ENCODE measurements around the gene PXT1. TPM values are rescaled to one million over a fixed set of nuclear protein-coding genes. Genes with fewer than 3 reads are reported as not detected.

PXT1 gene
- total RNA-seq, 2 experiments from 2014 or later, result 0.15 to 0.29 TPM

DNA sequence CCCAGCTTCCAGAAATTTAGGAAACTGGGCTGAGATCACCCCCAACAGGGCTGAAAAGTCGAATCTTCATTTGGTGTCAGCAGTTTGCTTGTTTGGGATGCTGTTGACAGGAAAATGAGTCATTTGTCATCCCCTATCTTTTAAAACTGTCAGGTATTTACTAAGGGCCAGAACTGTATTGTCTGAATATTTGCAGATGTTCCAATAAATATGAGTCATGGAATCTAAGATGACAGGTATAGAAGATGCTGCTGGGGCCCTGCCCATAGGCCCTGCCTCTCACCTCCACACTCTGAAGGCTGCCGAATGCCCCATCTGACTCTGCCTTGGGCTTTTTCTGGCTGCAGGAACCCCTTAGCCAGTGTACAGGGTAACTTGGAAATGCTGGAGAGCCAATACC lies 59.0 kb downstream of the PXT1 start:
- no peaks in the 10 kb centered on the region for H3K9me3 Mint-ChIP-seq
- H3K36me3 Mint-ChIP-seq (ENCODE audit: low read depth), result no peaks in the 10 kb centered on the region
- intact Hi-C loops (cut with micrococcal nuclease), result no loop called here
- peaks cover 36% of the 10 kb centered on the region for H3K4me1 Mint-ChIP-seq (ENCODE audit: low read depth)
- H3K27ac Mint-ChIP-seq, result no peak overlapping the region
- peak; percentile 35 for DNase-seq
- H3K4me3 Mint-ChIP-seq, result no peak overlapping the region
- CTCF ChIA-PET, result no interaction called here
- peaks cover 10% of the 10 kb centered on the region for H3K27me3 Mint-ChIP-seq (ENCODE audit: low read depth)

DNA sequence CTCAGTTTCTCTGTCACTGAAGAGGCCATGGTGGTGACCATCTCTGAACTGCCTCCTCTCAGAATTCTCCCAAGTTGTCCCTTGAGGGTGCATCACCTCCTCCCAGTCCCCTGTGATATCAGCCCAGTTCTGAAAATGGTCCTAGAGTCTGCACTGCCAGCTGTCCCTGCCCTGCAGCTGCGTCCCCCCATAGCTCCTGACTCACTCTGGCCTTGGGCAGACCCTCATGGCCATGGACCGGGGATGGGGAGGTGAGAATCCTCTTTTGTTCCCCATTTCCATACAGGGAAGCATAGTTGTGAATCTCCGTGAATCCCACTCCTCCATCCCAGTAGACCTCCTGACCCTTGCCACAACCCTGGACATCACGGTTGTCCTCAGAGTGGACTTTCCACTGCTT lies 59.7 kb downstream of the PXT1 start:
- Mint-ChIP-seq H3K27ac (no peak overlapping the region), H3K4me1 (ENCODE audit: low read depth) (peaks cover 32% of the 10 kb centered on the region), H3K4me3 (no peak overlapping the region), H3K27me3 (ENCODE audit: low read depth) (peaks cover 4% of the 10 kb centered on the region), H3K9me3 (no peaks in the 10 kb centered on the region), H3K36me3 (ENCODE audit: low read depth) (no peaks in the 10 kb centered on the region)
- CTCF ChIA-PET, result no interaction called here
- intact Hi-C loops (cut with micrococcal nuclease), result no loop called here
- no peak for DNase-seq

DNA sequence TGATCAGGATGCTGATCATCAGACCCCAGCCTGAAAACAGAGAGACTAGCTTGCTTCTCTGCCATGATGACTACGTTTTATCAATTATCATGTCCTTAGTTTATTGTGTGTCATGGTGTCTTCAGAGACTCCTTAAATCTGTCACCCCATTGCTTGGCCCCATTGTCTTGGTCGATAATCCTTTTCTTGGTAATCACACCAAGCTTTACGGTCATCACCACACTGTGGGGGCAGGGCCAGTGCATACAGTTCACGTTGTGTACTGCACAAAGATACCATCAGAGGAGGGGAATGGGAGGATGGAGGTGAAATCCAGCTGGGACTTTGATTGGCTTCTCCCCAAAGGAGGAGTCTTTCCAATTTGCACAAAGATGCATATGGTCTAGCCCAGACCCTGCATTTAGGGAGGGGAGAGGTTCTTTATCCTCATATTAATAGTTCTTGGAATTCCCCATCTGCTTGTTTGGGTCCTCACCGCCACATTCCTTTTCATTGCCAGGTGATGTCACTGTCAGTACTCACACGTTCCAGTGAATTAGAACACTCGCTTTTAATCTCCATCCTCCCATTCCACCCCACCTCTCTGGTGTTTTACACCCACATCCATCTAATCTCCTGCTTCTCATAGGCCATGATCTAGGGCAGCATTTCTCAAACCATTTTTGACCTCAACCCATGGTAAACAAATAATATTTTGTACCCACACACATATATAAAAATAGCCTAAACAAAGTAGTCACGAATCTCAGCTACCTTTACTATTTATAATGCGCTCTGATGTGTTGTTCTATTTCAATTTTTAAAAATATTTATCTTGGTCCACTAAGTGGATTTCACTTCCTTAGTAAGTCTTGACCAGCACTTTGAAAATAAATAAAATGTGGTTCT lies 60.9 kb downstream of the PXT1 start:
- intact Hi-C loops (cut with micrococcal nuclease), result no loop called here
- H3K4me1 Mint-ChIP-seq (ENCODE audit: low read depth), result peaks cover 22% of the 10 kb centered on the region
- no peaks in the 10 kb centered on the region for H3K27me3 Mint-ChIP-seq (ENCODE audit: low read depth)
- no peak overlapping the region for H3K4me3 Mint-ChIP-seq
- CTCF ChIA-PET, result interaction anchor here (0.5 kb wide), 1 partner anchor 525 kb away, joined by 3 read pairs; no protein-coding TSS in a partner anchor
- peak overlapping the region; percentile 6 for H3K27ac Mint-ChIP-seq
- DNase-seq, result no peak
- H3K36me3 Mint-ChIP-seq (ENCODE audit: low read depth), result no peaks in the 10 kb centered on the region
- no peaks in the 10 kb centered on the region for H3K9me3 Mint-ChIP-seq

DNA sequence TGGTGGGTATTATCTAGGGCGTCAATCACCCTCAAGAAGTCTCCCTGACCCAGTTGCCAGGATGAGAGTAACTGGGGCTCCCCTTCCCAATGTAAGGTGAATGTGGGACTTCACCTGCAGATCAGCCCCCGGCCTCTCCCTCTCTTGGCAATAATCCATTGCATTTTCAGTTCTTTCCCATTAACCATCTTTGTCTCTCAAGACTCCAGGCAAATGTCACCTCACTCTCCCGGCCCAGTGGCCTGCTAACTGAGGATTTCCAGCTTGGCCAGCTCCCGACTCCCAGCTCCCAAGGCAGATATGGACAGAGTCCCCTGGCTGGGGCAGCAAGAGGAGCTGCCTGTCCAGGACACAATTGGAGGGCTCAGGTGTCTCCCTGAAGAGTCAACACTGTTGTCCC lies 62.5 kb downstream of the PXT1 start:
- Mint-ChIP-seq H3K9me3 (no peaks in the 10 kb centered on the region), H3K27ac (no peak overlapping the region), H3K4me3 (no peak overlapping the region), H3K4me1 (ENCODE audit: low read depth) (peaks cover 13% of the 10 kb centered on the region), H3K27me3 (ENCODE audit: low read depth) (no peaks in the 10 kb centered on the region), H3K36me3 (ENCODE audit: low read depth) (no peaks in the 10 kb centered on the region)
- DNase-seq, result no peak
- intact Hi-C loops (cut with micrococcal nuclease), result no loop called here
- CTCF ChIA-PET, result no interaction called here

DNA sequence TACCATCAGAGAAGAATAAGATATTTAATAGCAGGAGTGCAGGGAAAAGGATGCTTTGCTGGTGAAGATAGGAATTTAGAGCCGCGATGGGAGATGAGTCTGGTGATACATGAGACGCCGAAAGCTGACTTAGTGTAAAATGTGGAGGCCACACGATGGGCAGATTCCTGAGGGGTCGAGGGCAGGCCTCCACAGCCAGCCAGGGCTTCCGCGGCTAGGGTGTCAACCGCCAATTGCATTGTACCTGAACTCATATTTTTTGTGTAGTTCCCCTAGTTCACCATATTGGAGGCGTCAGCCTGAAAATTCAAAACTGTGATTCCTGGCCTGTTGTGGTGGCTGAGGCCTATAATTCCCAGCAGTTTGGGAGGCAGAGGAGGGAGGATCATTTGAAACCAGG lies 63.7 kb downstream of the PXT1 start:
- H3K27me3 Mint-ChIP-seq (ENCODE audit: low read depth), result no peaks in the 10 kb centered on the region
- peaks cover 10% of the 10 kb centered on the region for H3K4me1 Mint-ChIP-seq (ENCODE audit: low read depth)
- no peak overlapping the region for H3K4me3 Mint-ChIP-seq
- CTCF ChIA-PET, result no interaction called here
- intact Hi-C loops (cut with micrococcal nuclease), result no loop called here
- no peaks in the 10 kb centered on the region for H3K9me3 Mint-ChIP-seq
- no peak overlapping the region for H3K27ac Mint-ChIP-seq
- H3K36me3 Mint-ChIP-seq (ENCODE audit: low read depth), result no peaks in the 10 kb centered on the region
- DNase-seq, result no peak

DNA sequence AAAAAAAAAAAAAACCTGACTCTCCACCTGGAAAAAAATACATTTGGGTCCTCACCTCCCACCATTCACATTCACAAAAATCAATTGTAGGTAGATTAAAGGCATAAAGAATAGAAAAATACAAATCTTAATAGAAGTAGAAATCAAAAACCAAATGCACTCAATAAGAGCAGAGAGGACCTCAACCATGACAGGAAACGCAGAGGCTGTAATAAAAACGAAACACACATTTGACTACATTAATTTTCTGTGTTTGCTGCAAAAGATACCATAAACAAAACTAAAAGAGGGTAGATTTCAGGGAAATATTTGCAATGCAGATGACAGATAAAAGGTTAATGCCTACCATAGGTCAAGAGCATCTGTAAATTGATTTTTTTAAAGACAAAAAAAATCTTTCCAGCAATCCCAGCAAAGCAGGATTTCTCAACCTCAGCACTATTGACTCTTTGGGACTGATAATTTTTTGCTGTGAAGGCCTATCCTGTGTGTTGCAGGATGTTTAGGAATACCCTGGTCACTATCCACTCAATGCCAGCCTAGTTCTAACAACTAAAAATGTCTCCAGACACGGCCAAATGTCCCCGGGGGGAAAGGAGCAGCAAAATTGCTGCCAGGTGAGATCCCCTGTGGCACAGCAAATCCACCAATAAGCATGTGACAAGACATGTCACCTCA lies 64.3 kb downstream of the PXT1 start:
- H3K27ac Mint-ChIP-seq, result no peak overlapping the region
- CTCF ChIA-PET, result no interaction called here

DNA sequence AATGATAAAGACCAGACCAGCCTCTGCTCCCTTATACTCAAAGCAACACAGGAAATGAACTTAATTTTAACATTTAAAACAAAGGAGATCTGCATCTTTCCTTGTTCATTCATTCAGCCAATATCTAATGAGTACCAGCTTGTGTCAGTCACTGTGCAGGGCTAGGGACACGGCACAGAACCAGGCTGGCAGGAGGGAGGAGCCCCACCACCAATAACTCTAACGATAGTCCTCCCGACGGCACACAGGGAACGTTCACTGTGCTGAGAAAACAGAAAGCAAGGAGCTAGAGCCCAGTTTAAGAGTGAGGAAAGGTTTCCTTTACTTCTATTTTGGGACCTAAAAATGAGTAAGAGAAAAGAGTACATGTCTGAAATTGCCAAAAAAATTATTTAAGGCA lies 65.1 kb downstream of the PXT1 start:
- Mint-ChIP-seq H3K27me3 (ENCODE audit: low read depth) (no peaks in the 10 kb centered on the region), H3K4me3 (no peak overlapping the region), H3K4me1 (ENCODE audit: low read depth) (peaks cover 2% of the 10 kb centered on the region), H3K9me3 (no peaks in the 10 kb centered on the region), H3K36me3 (ENCODE audit: low read depth) (no peaks in the 10 kb centered on the region), H3K27ac (no peak overlapping the region)
- intact Hi-C loops (cut with micrococcal nuclease), result no loop called here
- CTCF ChIA-PET, result no interaction called here
- no peak for DNase-seq

More for the DNA sequence above, 64.3 kb downstream of the PXT1 start:
- no peaks in the 10 kb centered on the region for H3K9me3 Mint-ChIP-seq
- intact Hi-C loops (cut with micrococcal nuclease), result no loop called here
- peaks cover 5% of the 10 kb centered on the region for H3K4me1 Mint-ChIP-seq (ENCODE audit: low read depth)
- no peak for DNase-seq
- H3K36me3 Mint-ChIP-seq (ENCODE audit: low read depth), result no peaks in the 10 kb centered on the region
- H3K27me3 Mint-ChIP-seq (ENCODE audit: low read depth), result no peaks in the 10 kb centered on the region
- H3K4me3 Mint-ChIP-seq, result no peak overlapping the region

DNA sequence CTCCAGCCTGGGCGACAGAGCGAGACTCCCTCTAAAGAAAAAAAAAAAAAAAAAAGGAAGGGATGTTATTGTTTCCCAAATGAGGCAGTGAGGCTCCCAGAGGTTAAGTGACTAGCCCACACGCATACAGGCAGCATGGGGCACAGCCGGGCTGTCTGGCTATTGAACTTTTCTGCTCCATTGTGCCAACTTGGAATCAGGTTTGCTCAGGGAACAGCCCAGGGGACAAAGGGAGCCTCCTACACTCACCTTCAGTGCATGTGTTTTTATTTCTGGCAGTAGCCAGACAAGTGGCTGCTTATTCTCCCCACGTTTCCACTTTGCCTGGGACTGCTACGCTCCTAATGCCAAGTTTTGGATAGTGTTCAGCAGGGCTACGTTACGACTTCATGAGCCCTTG lies 65.9 kb downstream of the PXT1 start:
- intact Hi-C loops (cut with micrococcal nuclease), result no loop called here
- H3K27me3 Mint-ChIP-seq (ENCODE audit: low read depth), result no peaks in the 10 kb centered on the region
- H3K4me3 Mint-ChIP-seq, result no peak overlapping the region
- H3K27ac Mint-ChIP-seq, result no peak overlapping the region
- no peaks in the 10 kb centered on the region for H3K4me1 Mint-ChIP-seq (ENCODE audit: low read depth)
- no peak for DNase-seq
- CTCF ChIA-PET, result no interaction called here
- no peaks in the 10 kb centered on the region for H3K36me3 Mint-ChIP-seq (ENCODE audit: low read depth)
- no peaks in the 10 kb centered on the region for H3K9me3 Mint-ChIP-seq

DNA sequence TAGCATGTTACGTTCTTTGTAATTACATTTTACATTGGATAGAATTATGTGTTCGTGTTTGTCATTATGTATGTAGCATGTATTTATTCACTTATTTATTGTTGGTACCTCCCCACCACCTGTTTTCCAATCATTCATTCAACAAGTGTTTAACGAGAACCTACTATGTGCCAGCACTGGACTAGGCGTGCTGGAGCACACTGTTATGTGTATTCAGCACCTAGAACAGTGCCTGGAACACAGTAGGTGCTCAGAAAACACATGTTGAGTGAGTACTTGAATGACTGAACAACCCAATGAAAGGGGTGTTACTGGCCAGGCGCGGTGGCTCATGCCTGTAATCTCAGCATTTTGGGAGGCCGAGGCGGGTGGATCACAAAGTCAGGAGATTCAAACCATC lies 66.5 kb downstream of the PXT1 start:
- no peaks in the 10 kb centered on the region for H3K36me3 Mint-ChIP-seq (ENCODE audit: low read depth)
- no peak overlapping the region for H3K27ac Mint-ChIP-seq
- no peaks in the 10 kb centered on the region for H3K9me3 Mint-ChIP-seq
- no peak for DNase-seq
- CTCF ChIA-PET, result no interaction called here
- intact Hi-C loops (cut with micrococcal nuclease), result no loop called here
- H3K27me3 Mint-ChIP-seq (ENCODE audit: low read depth), result no peaks in the 10 kb centered on the region
- no peak overlapping the region for H3K4me3 Mint-ChIP-seq
- H3K4me1 Mint-ChIP-seq (ENCODE audit: low read depth), result no peaks in the 10 kb centered on the region

DNA sequence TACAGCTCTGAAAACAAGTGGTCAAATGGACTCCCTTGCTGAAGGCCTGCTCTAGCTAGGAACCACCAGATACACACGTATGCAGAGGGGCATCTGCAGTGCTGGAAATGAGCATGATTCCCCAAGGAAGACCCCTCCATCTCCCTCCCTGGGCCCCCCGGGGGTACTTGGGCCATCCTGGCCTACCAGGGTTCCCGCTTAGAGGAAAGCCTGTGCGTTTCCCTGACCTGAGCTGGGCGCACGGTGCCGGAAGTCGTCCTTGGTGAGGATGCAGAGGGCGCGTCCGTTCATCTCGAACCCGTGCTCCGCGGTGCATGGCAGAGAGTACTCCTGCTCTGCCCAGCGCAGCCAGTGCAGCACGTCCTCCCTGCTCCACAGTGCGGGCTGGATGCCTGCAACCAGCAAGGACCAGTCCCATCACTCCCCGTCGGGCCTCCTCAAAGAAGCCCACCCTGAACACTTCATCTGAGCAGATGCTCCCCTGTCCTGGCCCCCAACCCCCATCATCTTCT lies 67.0 kb downstream of the PXT1 start:
- no peak overlapping the region for H3K27ac Mint-ChIP-seq
- H3K27me3 Mint-ChIP-seq (ENCODE audit: low read depth), result no peaks in the 10 kb centered on the region
- no peak overlapping the region for H3K4me3 Mint-ChIP-seq
- H3K36me3 Mint-ChIP-seq (ENCODE audit: low read depth), result no peaks in the 10 kb centered on the region
- CTCF ChIA-PET, result interaction anchor here (0.9 kb wide), 1 partner anchor 16 kb away, joined by 3 read pairs; no protein-coding TSS in a partner anchor
- H3K9me3 Mint-ChIP-seq, result no peaks in the 10 kb centered on the region
- H3K4me1 Mint-ChIP-seq (ENCODE audit: low read depth), result no peaks in the 10 kb centered on the region
- intact Hi-C loops (cut with micrococcal nuclease), result no loop called here
- no peak for DNase-seq

DNA sequence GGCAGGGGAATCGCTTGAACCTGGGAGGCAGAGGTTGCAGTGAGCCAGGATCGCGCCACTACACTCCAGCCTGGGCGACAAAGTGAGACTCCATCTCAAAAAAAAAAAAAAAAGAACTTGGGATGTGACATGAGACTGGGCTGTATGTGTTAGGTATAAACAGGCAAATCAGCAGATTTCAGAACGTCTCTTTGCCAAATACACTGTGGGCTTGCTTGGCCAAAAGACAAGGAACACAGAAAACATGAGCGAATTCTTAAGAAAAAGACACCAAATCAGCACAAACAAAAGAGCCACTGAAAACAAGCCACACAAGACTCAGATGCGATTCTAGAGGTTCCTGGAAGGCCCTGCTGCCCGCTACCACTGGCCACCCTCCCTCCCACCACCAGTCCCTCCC lies 67.7 kb downstream of the PXT1 start:
- Mint-ChIP-seq H3K4me1 (ENCODE audit: low read depth) (no peaks in the 10 kb centered on the region), H3K27me3 (ENCODE audit: low read depth) (no peaks in the 10 kb centered on the region), H3K36me3 (ENCODE audit: low read depth) (no peaks in the 10 kb centered on the region), H3K4me3 (no peak overlapping the region), H3K27ac (no peak overlapping the region), H3K9me3 (no peaks in the 10 kb centered on the region)
- intact Hi-C loops (cut with micrococcal nuclease), result no loop called here
- CTCF ChIA-PET, result interaction anchor here (0.9 kb wide), 1 partner anchor 15 kb away, joined by 3 read pairs; no protein-coding TSS in a partner anchor
- DNase-seq, result no peak

DNA sequence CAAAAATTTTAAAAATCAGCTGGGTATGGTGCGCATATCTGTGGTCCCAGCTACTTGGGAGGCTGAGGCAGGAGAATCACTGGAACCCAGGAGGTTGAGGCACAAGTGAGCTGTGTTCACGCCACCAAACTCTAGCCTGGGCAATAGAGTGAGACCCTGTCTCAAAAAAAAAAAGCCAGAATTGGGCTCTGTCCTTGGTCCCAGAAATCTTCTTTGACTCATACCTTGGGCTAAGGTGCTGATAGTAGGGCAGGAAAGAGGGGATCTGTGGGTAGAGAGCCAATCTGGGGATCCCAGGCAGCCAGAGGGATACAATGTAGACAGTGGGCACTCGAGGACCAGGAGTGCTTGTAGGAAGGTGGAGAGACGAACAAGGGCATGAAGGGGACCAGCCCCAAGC lies 68.5 kb downstream of the PXT1 start:
- Mint-ChIP-seq H3K27ac (no peak overlapping the region), H3K9me3 (no peaks in the 10 kb centered on the region), H3K27me3 (ENCODE audit: low read depth) (no peaks in the 10 kb centered on the region), H3K4me1 (ENCODE audit: low read depth) (no peaks in the 10 kb centered on the region), H3K36me3 (ENCODE audit: low read depth) (no peaks in the 10 kb centered on the region), H3K4me3 (no peak overlapping the region)
- intact Hi-C loops (cut with micrococcal nuclease), result no loop called here
- no peak for DNase-seq
- CTCF ChIA-PET, result interaction anchor here (0.6 kb wide), 1 partner anchor 277 kb away, joined by 3 read pairs; no protein-coding TSS in a partner anchor

All from activated naive CD4-positive, alpha-beta T cell treated with anti-CD3 and anti-CD28 coated beads for 36 hours (primary cell).